NCI-H146 (cell line): ENCODE results near the gene PLCB1.
"Not testable (repeated sequence)": the region's sequence is repeated elsewhere in the genome, so short reads cannot be mapped to it uniquely, and the experiment has no call there.

ENCODE experiments used
- DNase-seq: peaks from one replicate; lab custom pipeline; 2025; lab: John Stamatoyannopoulos, UW

The PLCB1 gene

DNA sequence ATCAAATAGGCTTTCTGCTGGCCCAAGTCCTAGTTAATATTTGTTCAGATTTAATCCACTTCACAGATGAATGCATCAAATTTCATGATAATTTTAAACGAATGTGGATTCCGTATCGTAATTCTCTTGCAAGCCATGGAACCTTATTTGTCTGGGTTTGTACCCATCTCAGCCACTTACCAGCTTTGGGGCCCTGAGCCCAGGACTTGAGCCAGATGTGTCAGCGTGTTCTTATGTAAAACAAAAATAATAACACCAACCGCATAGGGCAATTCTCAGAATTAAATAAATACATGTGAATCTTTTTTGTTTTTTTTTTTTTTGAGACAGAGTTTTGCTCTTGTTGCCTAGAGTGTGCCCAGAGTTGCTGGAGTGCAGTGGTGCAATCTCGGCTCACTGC is 654.3 kb downstream of the PLCB1 start:
- no peak for DNase-seq

DNA sequence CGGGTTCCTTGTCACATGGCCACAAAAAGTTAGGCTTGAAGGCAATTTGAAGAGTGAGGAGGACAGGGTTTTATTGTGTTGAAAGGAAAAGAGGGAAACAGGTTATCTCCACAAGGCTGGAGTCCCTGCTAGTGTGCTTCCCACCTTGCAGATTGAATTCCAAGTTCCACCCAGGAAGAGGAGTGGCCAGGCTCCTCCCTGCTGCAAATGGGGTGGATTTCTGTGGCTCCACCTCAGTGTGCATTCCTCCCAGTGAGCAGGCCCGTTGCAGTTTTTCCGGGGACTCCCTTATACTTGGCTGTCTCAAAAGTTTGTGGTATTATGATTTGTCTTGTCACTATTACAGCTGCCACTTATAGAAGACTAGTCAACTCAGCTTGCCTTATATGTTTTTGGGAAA is 655.0 kb downstream of the PLCB1 start:
- peak; percentile 9 for DNase-seq

DNA sequence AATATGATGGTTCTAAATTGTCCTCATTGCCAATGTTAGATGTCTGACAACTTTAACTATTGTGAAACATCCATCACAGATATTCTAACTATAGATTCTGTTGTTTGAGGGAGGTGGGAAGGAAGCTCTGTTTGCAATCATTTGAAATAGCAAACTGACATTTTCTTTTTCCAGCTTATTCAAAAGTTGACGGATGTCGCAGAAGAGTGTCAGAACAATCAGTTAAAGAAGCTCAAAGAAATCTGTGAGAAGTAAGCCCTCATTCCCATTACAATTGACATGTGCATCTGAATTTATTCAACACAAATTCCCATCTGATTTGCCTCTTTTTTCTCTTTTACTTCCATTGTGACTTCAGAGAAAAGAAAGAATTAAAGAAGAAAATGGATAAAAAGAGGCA is 656.2 kb downstream of the PLCB1 start:
- no peak for DNase-seq

GRCh38 chr20:8788831-8789230 is 656.8 kb downstream of the PLCB1 start:
- DNase-seq = no peak

DNA sequence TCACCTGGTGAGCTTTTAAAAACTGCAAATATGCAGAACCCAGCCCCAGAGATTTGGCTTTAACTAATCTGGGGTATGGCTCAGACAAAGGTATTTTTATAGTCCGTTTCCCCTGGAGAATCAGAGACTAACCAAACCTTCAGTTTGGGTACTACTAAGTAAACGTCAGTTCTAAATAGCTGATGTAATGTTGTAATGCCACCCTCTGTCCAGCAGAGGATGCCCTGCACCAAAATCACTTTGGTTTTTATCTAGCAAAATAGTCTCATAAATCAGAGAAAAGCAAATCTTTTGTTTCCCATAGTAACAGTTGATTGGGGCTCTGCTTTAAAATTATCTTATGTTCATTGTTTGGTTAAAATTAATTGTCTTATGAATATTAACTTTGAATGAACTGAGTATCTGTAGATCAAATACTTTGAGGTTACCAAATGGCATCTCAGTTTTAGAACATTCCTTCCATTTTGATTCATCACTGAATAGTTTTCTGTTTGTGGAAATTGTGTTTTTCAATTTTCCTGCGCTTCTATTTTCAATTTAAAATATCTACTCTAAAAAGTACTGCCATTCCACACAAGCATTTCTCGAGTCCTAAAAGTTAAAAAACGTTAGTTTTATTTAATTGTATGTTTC is 658.5 kb downstream of the PLCB1 start:
- peak; percentile 52 for DNase-seq

DNA sequence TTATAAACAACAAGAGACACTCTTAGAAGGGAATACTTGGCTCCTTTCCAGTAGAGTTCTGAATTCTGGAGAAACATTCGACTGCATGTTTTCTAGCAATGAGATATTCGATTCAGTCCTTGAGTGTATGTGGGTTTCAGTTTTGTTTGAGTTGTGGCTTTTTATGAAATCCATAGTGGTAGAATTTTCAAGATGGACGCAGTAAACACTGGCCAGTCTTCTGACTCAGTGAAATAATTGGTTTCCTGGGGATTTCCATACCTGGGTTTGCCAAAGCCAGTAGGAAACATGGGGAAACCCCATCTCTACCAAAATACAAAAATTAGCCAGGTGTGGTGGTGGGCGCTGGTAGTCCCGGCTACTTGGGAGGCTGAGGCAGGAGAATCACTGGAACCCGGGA is 663.3 kb downstream of the PLCB1 start:
- no peak for DNase-seq

DNA sequence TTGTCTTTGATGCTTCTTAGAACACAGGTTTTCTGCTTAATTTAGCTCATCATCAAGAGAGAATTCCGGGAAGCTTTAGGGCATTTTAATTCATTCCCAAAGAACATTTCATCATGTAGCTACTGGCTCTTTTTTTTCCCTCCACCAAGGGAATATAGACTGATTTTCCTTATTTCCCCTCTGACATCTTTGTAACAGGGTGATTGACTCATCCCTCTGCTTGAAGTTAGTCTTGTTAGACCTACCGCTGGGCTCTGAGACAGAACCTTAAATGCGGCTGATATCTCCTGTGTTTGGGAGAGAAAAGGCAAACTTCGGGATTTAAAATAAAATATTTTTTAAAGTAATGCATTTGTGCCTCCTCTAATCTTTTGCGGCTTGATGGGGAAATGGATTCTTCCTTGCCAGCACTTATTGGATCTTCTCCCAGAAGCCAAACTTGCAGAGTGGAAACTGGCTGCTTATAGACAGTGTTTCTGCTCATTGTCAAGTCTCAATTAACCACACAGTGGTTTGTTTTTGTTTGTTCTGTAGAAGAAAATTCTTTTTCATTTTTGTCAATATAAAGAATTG is 664.1 kb downstream of the PLCB1 start:
- no peak for DNase-seq

GRCh38 chr20:8798505-8798904 is 666.4 kb downstream of the PLCB1 start:
- peak; percentile 6 for DNase-seq

DNA sequence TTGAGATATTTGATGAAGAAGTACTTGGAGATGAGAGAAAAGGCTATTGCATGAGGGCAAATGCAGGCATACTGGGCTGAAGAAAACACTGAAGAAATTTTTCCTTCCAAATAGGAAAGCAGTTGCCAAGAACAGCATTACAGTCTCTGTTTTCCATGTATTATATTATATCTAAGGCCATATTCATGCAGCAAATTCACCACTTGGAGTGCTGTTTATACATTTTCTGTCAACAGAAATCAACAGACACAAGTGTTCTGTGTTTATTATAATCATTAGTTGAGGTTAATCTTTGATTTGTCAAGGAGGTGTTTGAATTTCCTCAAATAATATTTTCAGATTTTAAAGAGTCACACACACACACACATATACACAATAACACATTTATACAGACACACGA is 668.0 kb downstream of the PLCB1 start:
- DNase-seq = no peak

DNA sequence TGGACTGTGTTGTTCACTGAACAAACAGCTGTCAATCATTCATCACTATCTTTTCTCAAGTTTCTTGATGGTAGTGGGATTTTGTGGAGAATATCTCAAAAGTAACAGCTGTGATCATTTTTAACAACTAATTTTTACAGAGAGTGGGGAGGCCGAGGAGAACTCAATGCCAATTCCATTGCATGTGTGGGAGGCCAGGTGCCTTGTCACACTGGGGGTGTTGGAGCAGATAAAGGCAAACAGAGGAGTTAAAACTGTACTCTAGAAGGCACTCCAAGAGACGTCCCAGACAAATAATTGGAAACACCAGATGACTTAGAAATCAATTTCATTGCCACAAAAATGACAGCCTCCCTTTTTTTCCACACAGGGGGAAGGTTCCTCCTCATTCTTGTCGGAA is 669.6 kb downstream of the PLCB1 start:
- no peak for DNase-seq

GRCh38 chr20:8803065-8803464 is 671.0 kb downstream of the PLCB1 start:
- no peak for DNase-seq

- DNase-seq = no peak
Measured at GRCh38 chr20:8803941-8804340, 671.9 kb downstream of the PLCB1 start.

DNA sequence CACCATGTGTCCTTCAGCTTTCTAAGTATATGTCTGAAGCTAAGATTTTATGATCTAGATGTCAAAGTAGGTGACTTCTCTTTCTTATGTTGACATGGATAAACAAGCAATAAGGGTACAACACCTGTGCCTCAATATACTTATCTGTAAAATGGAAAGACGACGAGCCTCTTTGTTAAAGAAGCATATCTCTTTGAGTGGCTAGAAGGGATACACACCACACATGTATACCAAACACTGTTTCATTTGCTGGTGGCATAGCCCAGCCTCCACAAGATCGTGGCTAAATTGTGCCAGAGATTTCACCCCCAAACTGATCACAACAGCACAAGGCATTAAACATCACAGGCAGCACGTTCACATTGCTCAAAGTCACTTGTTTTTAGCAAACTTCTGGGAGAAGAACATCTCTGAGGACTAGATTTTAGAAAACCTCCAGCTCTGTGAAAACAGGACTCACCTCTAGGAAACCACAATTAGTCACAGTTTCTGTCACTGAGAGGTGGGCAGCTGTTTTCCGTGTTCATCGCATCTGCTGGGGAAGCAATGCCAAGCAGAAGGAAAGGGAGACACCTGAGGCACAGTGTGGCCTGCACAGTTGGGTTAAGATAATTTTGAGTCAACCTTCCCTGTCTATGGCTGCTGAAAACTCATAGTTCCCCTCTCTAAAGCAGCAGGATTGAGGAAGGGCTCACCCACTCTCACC is 673.8 kb downstream of the PLCB1 start:
- no peak for DNase-seq

DNA sequence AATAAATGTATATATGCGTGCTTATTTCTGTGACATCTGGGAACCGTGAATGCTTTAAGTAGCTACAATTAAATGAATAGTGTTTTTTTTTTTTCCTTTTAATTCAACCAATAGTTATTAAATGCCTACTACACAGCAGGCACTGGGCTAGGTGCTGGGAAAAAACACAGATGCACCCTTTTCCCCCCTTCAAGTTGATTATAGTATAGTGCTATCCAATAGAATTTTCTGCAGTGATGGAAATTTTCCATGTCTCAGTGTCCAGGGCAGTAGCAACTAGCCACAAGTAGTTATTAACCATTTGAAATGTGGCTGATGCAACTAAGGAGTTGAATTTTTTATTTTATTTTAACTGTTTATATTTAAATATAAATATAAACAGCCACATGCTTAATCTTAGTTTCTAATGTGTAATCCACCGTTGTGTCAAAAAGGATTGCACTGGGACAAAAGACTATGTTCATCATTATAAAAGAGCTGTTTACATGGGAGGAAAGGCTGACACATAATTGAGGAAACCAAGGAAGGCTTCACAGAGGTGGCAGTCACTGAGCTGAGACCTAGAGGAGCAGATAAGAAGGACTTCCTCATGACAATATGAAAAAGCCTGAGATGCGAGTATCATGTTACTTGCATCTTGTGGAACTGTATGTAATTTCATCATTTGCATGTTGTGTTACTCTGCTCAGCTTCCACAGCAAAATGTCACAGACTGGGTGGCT is 675.6 kb downstream of the PLCB1 start:
- no peak for DNase-seq

DNA sequence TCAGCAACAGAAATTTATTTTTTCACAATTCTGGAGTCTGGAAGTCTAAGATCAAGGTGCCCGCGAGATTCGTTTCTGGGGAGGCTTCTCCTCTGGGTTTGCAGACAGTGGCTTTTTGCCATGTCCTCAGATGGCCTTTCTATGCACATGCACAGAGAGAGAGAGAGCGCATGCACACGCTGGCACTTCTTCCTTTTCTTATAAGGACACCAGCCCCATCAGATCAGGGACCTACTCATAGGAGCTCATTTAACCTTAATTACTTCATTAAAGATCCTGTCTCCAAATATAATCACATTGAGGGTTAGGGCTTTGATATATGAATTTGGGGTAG is 676.1 kb downstream of the PLCB1 start:
- DNase-seq = no peak

- DNase-seq = no peak
Measured at GRCh38 chr20:8809107-8809953, 677.3 kb downstream of the PLCB1 start.

GRCh38 chr20:8811801-8812594 is 679.9 kb downstream of the PLCB1 start:
- peak; percentile 25 for DNase-seq

GRCh38 chr20:8812817-8813216 is 680.8 kb downstream of the PLCB1 start:
- DNase-seq = peak; percentile 98

DNA sequence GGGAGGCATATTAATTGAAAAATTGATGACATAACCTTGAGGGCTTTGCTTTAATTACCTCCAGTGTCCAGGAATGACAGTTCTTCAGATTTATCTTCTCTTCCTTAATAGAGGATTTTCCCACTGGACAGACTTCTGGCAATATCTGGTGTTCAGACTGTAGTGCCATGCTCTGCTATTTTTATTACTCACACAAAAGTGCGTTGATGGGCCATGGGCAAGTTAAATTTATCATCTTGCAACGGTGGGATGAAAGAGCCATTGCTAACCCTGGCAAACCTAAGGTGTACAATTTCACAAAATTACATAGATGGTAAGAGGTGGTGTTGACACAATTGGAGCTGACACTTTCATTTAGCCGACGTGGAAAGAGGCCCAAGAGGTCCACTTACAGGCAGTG is 683.1 kb downstream of the PLCB1 start:
- DNase-seq = peak; percentile 40

- no peak for DNase-seq
Measured at GRCh38 chr20:8829256-8829655, 697.2 kb downstream of the PLCB1 start.

DNA sequence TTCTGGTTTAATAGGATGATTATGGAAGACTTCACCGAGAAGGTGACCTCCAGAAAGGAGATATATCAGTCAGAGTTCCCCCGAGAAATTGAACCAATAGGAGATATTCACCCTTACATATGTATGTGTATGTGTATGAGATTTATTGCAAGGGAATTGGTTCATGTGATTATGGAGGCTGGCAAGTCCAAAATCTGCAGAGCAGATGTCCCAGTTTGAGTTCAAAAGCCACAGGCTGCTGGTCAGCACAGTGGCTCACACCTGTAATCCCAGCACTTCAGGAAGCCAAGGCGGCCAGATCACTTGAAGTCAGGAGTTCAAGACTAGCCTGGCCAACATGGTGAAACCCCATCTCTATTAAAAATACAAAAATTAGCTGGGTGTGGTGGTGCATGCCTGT is 702.2 kb downstream of the PLCB1 start:
- DNase-seq = not testable (repeated sequence)
